22Rv1 (cell line): ENCODE measurements around the gene CLDN34.

Experiments used
- CTCF ChIP-seq: fragments of 450-650 bp; IDR thresholded peaks from 2 replicates; pipeline ENCODE4 v1.5.1; 2017; ENCODE audit warnings: mild to moderate bottlenecking
- ZFX ChIP-seq: fragments of 450-650 bp; IDR thresholded peaks from 2 replicates; pipeline ENCODE4 v1.6.1; 2017; ENCODE audit warnings: antibody characterized with exemption, borderline replicate concordance

DNA sequence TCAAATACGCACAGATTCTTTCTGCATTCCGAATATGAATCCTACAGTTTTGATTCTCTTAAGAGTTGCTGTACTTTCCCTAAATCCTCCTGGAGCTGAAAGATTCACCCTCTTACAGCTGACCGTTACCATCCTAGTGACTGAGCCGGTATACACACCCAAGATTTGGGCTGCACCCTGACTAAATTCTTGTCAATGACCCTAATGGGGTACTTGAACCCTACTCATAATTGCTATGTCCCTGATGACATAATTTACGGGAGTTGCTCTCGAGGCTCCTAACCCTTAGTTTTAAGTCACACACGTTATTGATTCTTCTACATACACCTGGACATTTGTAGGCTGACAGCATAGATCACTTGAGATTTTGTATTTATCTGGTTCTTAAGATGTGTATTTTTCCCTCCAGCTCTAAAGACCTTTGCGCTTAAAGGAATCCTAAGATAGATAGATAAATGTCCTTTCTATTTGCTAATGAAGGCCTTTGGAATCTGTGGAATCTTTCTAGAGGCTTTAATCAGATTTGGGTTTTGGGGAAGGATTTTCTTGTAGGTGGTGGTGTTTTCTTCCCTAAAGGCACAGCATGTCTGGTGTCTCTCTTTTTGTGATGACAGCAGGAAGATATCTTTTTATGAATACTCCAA lies 37.8 kb downstream of the CLDN34 start:
- no peak for TF ChIP-seq CTCF
- TF ChIP-seq ZFX, result no peak
